ENCODE measurements around the gene PRSS27. TPM values are rescaled to one million over a fixed set of nuclear protein-coding genes. Genes with fewer than 3 reads are reported as not detected.
A peak's percentile ranks its signal among the peaks of the same experiment; 100 is the strongest.
"Not testable (repeated sequence)": the region's sequence is repeated elsewhere in the genome, so short reads cannot be mapped to it uniquely, and the experiment has no call there.

Gene PRSS27
- total RNA-seq, 1 donor from 2014 or later, result 3.1 TPM

GRCh38 chr16:2670017-2670416, 50.0 kb downstream of the PRSS27 start:
- Mint-ChIP-seq H3K4me1 (ENCODE audit: low read depth) (peaks cover 22% of the 10 kb centered on the region), H3K36me3 (ENCODE audit: low read depth) (peaks cover 13% of the 10 kb centered on the region), H3K4me3 (ENCODE audit: unreplicated experiment) (peak overlapping the region; percentile 38)
- not testable (repeated sequence) for DNase-seq (ENCODE audit: low spot score); H3K9me3 Mint-ChIP-seq (ENCODE audit: low read depth); H3K27ac Mint-ChIP-seq (ENCODE audit: unreplicated experiment); H3K27me3 Mint-ChIP-seq (ENCODE audit: low read depth)
- peak; percentile 79 for TF ChIP-seq CTCF (IDR thresholded peaks at IDR 0.05)

- not testable (repeated sequence) for H3K27me3 Mint-ChIP-seq (ENCODE audit: low read depth); H3K9me3 Mint-ChIP-seq (ENCODE audit: low read depth); DNase-seq (ENCODE audit: low spot score)
- Mint-ChIP-seq H3K36me3 (ENCODE audit: low read depth) (peaks cover 13% of the 10 kb centered on the region), H3K4me3 (ENCODE audit: unreplicated experiment) (peak overlapping the region; percentile 38), H3K4me1 (ENCODE audit: low read depth) (peaks cover 22% of the 10 kb centered on the region), H3K27ac (ENCODE audit: unreplicated experiment) (peak overlapping the region; percentile 45)
Measured at GRCh38 chr16:2669587-2669986, 50.4 kb downstream of the PRSS27 start.

- not testable (repeated sequence) for H3K27me3 Mint-ChIP-seq (ENCODE audit: low read depth); H3K9me3 Mint-ChIP-seq (ENCODE audit: low read depth); DNase-seq (ENCODE audit: low spot score); H3K27ac Mint-ChIP-seq (ENCODE audit: unreplicated experiment); H3K4me3 Mint-ChIP-seq (ENCODE audit: unreplicated experiment)
- Mint-ChIP-seq H3K36me3 (ENCODE audit: low read depth) (peaks cover 15% of the 10 kb centered on the region), H3K4me1 (ENCODE audit: low read depth) (peaks cover 16% of the 10 kb centered on the region)
Measured at GRCh38 chr16:2666671-2667070, 53.4 kb downstream of the PRSS27 start.

GRCh38 chr16:2664574-2664982, 55.4 kb downstream of the PRSS27 start:
- no peak for TF ChIP-seq CTCF (IDR thresholded peaks at IDR 0.05)
- no peaks in the 10 kb centered on the region for H3K27me3 Mint-ChIP-seq (ENCODE audit: low read depth)
- H3K9me3 Mint-ChIP-seq (ENCODE audit: low read depth), result no peaks in the 10 kb centered on the region
- DNase-seq (ENCODE audit: low spot score), result no peak
- peaks cover 8% of the 10 kb centered on the region for H3K4me1 Mint-ChIP-seq (ENCODE audit: low read depth)
- peaks cover 15% of the 10 kb centered on the region for H3K36me3 Mint-ChIP-seq (ENCODE audit: low read depth)
- no peak overlapping the region for H3K4me3 Mint-ChIP-seq (ENCODE audit: unreplicated experiment)
- no peak overlapping the region for H3K27ac Mint-ChIP-seq (ENCODE audit: unreplicated experiment)

GRCh38 chr16:2663553-2664546, 56.2 kb downstream of the PRSS27 start:
- no peak for DNase-seq (ENCODE audit: low spot score)
- no peak overlapping the region for H3K27ac Mint-ChIP-seq (ENCODE audit: unreplicated experiment)
- H3K9me3 Mint-ChIP-seq (ENCODE audit: low read depth), result no peaks in the 10 kb centered on the region
- no peak overlapping the region for H3K4me3 Mint-ChIP-seq (ENCODE audit: unreplicated experiment)
- H3K4me1 Mint-ChIP-seq (ENCODE audit: low read depth), result peaks cover 6% of the 10 kb centered on the region
- H3K36me3 Mint-ChIP-seq (ENCODE audit: low read depth), result peaks cover 13% of the 10 kb centered on the region
- H3K27me3 Mint-ChIP-seq (ENCODE audit: low read depth), result no peaks in the 10 kb centered on the region
- TF ChIP-seq CTCF (IDR thresholded peaks at IDR 0.05), result no peak

Other genes with a start within 250 kb of the PRSS27 start
- gene NTN3, start 248.9 kb downstream of the PRSS27 start, total RNA-seq, result 1.5 to 2.1 TPM (median 1.8 TPM) in 3 replicates
- 17.9 to 19.6 TPM (median 18.7 TPM) in 3 replicates for gene TBC1D24, start 245.1 kb downstream of the PRSS27 start, total RNA-seq
- gene ATP6V0C, start 206.3 kb downstream of the PRSS27 start, total RNA-seq, result 168 to 200 TPM (median 197 TPM) in 3 replicates
- gene AMDHD2, start 199.9 kb downstream of the PRSS27 start, total RNA-seq, result 35.4 to 37.0 TPM (median 36.3 TPM) in 3 replicates
- not detected in 3 replicates for gene CEMP1, start 188.8 kb downstream of the PRSS27 start, total RNA-seq
- 39.2 to 40.6 TPM (median 39.6 TPM) in 3 replicates for gene PDPK1, start 182.2 kb downstream of the PRSS27 start, total RNA-seq
- gene KCTD5, start 37.7 kb downstream of the PRSS27 start, total RNA-seq, result 27.3 to 29.7 TPM (median 27.4 TPM) in 3 replicates
- 363 to 615 TPM (median 378 TPM) in 3 replicates for gene SRRM2, start 32.4 kb upstream of the PRSS27 start, total RNA-seq
- gene ELOB, start 57.1 kb upstream of the PRSS27 start, total RNA-seq, result 205 to 231 TPM (median 225 TPM) in 3 replicates
- not detected in 3 replicates for gene PRSS33, start 67.3 kb upstream of the PRSS27 start, total RNA-seq
- gene PRSS41, start 78.2 kb upstream of the PRSS27 start, total RNA-seq, result not detected in 3 replicates
- not detected in 3 replicates for gene PRSS21, start 97.0 kb upstream of the PRSS27 start, total RNA-seq
- 2.1 to 2.6 TPM in 2 of 3 replicates, not detected in the other for gene ZG16B, start 110.1 kb upstream of the PRSS27 start, total RNA-seq
- gene PRSS22, start 137.9 kb upstream of the PRSS27 start, total RNA-seq, result not detected in 3 replicates
- gene FLYWCH2, start 163.0 kb upstream of the PRSS27 start, total RNA-seq, result 33.4 to 43.1 TPM (median 34.7 TPM) in 3 replicates
- 36.1 to 47.1 TPM (median 38.6 TPM) in 3 replicates for gene FLYWCH1, start 191.7 kb upstream of the PRSS27 start, total RNA-seq
- not detected in 3 replicates for gene KREMEN2, start 244.1 kb upstream of the PRSS27 start, total RNA-seq
- 8.2 to 15.9 TPM (median 9.5 TPM) in 3 replicates for gene PAQR4, start 249.1 kb upstream of the PRSS27 start, total RNA-seq